ENCODE results near the gene FGD4.

The FGD4 gene

GRCh38 chr12:32615441-32615840, 216.1 kb downstream of the FGD4 start:
- no peak for DNase-seq

GRCh38 chr12:32617534-32617933, 218.2 kb downstream of the FGD4 start:
- no peak for DNase-seq

- DNase-seq = no peak
These were observed 218.8 kb downstream of the FGD4 start for GRCh38 chr12:32618115-32618514.

GRCh38 chr12:32627976-32628375, 228.6 kb downstream of the FGD4 start:
- DNase-seq = no peak

GRCh38 chr12:32641287-32641901, 242.0 kb downstream of the FGD4 start:
- no peak for DNase-seq

- no peak for DNase-seq
These were observed 245.1 kb downstream of the FGD4 start for GRCh38 chr12:32644431-32644830.

GRCh38 chr12:32647275-32647674, 247.9 kb downstream of the FGD4 start:
- DNase-seq = no peak

GRCh38 chr12:32650508-32650907, 251.2 kb downstream of the FGD4 start:
- no peak for DNase-seq

GRCh38 chr12:32651151-32651955, 252.0 kb downstream of the FGD4 start:
- DNase-seq = no peak

GRCh38 chr12:32651956-32652210, 252.5 kb downstream of the FGD4 start:
- DNase-seq = no peak

GRCh38 chr12:32659908-32660440, 260.6 kb downstream of the FGD4 start:
- DNase-seq = no peak

GRCh38 chr12:32661706-32662105, 262.3 kb downstream of the FGD4 start:
- no peak for DNase-seq

- no peak for DNase-seq
These were observed 263.3 kb downstream of the FGD4 start for GRCh38 chr12:32662665-32663064.

GRCh38 chr12:32666018-32666417, 266.7 kb downstream of the FGD4 start:
- no peak for DNase-seq

- DNase-seq = no peak
These were observed 270.2 kb downstream of the FGD4 start for GRCh38 chr12:32669584-32669983.

GRCh38 chr12:32671930-32672780, 272.8 kb downstream of the FGD4 start:
- DNase-seq = no peak

- DNase-seq = peak; percentile 85
These were observed 279.9 kb downstream of the FGD4 start, which contains the start of gene DNM1L for GRCh38 chr12:32679091-32679919. Gene DNM1L (plus strand): TSS chr12:32679301. CDS start chr12:32679364, 63 bp downstream.

- DNase-seq = no peak
These were observed 280.5 kb downstream of the FGD4 start for GRCh38 chr12:32679920-32680237.

- DNase-seq = no peak
These were observed 281.4 kb downstream of the FGD4 start for GRCh38 chr12:32680787-32681186.

GRCh38 chr12:32681272-32681671, 281.9 kb downstream of the FGD4 start:
- no peak for DNase-seq

GRCh38 chr12:32686340-32686739, 287.0 kb downstream of the FGD4 start:
- no peak for DNase-seq

GRCh38 chr12:32688786-32689185, 289.4 kb downstream of the FGD4 start:
- no peak for DNase-seq

GRCh38 chr12:32690927-32691326, 291.6 kb downstream of the FGD4 start:
- no peak for DNase-seq
